HEK293 (cell line): ENCODE measurements around the gene KCNH5.

Experiments
- CTCF ChIA-PET: fragments of 350-600 bp; formaldehyde crosslinking; extraction: SDS; loops from one replicate; lab custom pipeline; 2021; ENCODE audit warnings: antibody characterized with exemption; lab: Yijun Ruan, JAX
- POLR2A ChIA-PET: fragments of 300-600 bp; formaldehyde crosslinking; extraction: SDS; loops from one replicate; lab custom pipeline; 2020; ENCODE audit warnings: antibody characterized with exemption, inconsistent platforms; lab: Yijun Ruan, JAX
- H3K27ac ChIP-seq: fragments of 200-500 bp; sonication (Bioruptor generic); 2 replicates; pipeline ENCODE4 v1.5.1; 2014; ENCODE audit warnings: low read depth, low read length, control low read depth, inconsistent platforms; ENCODE audit errors: extremely low read depth
- H3K36me3 ChIP-seq, 2 experiments: fragments of 200-500 bp in 1 of 2; sonication (Bioruptor generic) in 1 of 2; 1 replicate in 1 of 2; 2 replicates in 1 of 2; pipeline ENCODE4 v1.5.1; 2014 to 2017; ENCODE audit warnings: inconsistent platforms in 2 of 2, low read length in 2 of 2; ENCODE audit not compliant: control insufficient read depth in 2 of 2, insufficient read depth in 1 of 2
- H3K4me1 ChIP-seq: fragments of 200-500 bp; sonication (Bioruptor generic); 2 replicates; pipeline ENCODE4 v1.5.1; 2014; ENCODE audit warnings: mild to moderate bottlenecking, low read length, inconsistent platforms; ENCODE audit not compliant: control insufficient read depth, insufficient read depth
- H3K4me3 ChIP-seq: 2 replicates; pipeline ENCODE4 v1.5.1; 2011; ENCODE audit warnings: low read depth, mild to moderate bottlenecking, control low read depth, low read length, moderate library complexity
- H3K9me3 ChIP-seq: fragments of 200-500 bp; sonication (Bioruptor generic); 2 replicates; pipeline ENCODE4 v1.5.1; 2014; ENCODE audit warnings: low read depth, low read length, inconsistent platforms; ENCODE audit not compliant: control insufficient read depth, insufficient read depth
- KLF8 ChIP-seq: fragments of 450-650 bp; formaldehyde crosslinking; IDR thresholded peaks from 2 replicates; pipeline ENCODE4 v1.5.1; 2016; ENCODE audit warnings: missing biosample characterization, missing genetic modification characterization
- SP3 ChIP-seq: fragments of 450-650 bp; formaldehyde crosslinking; IDR thresholded peaks from 2 replicates; pipeline ENCODE4 v1.5.1; 2016; ENCODE audit warnings: missing biosample characterization, missing genetic modification characterization
- SP7 ChIP-seq: fragments of 450-650 bp; formaldehyde crosslinking; IDR thresholded peaks from 2 replicates; pipeline ENCODE4 v1.5.1; 2016; ENCODE audit warnings: missing biosample characterization, missing genetic modification characterization
- ZBTB8A ChIP-seq: fragments of 450-650 bp; formaldehyde crosslinking; IDR thresholded peaks from 2 replicates; pipeline ENCODE4 v1.5.1; 2016; ENCODE audit warnings: missing biosample characterization, missing genetic modification characterization
- ZNF10 ChIP-seq: fragments of 450-650 bp; formaldehyde crosslinking; IDR thresholded peaks from 2 replicates; pipeline ENCODE4 v1.5.1; 2017; ENCODE audit warnings: missing biosample characterization, missing genetic modification characterization
- ZNF157 ChIP-seq: fragments of 450-650 bp; formaldehyde crosslinking; IDR thresholded peaks from 2 replicates; pipeline ENCODE4 v1.5.1; 2016; ENCODE audit warnings: missing biosample characterization, missing genetic modification characterization
- ZNF169 ChIP-seq: fragments of 450-650 bp; formaldehyde crosslinking; IDR thresholded peaks from 2 replicates; pipeline ENCODE4 v1.5.1; 2016; ENCODE audit warnings: missing biosample characterization, missing genetic modification characterization
- ZNF174 ChIP-seq: fragments of 450-650 bp; formaldehyde crosslinking; IDR thresholded peaks from 2 replicates; pipeline ENCODE4 v1.5.0; 2017; ENCODE audit warnings: missing biosample characterization, mild to moderate bottlenecking, missing genetic modification characterization
- ZNF175 ChIP-seq: fragments of 450-650 bp; formaldehyde crosslinking; IDR thresholded peaks from 2 replicates; pipeline ENCODE4 v1.5.1; 2016; ENCODE audit warnings: missing biosample characterization, missing genetic modification characterization
- ZNF248 ChIP-seq: fragments of 450-650 bp; formaldehyde crosslinking; IDR thresholded peaks from 2 replicates; pipeline ENCODE4 v1.5.1; 2017; ENCODE audit warnings: missing biosample characterization, missing genetic modification characterization
- ZNF354C ChIP-seq: fragments of 450-650 bp; formaldehyde crosslinking; IDR thresholded peaks from 2 replicates; pipeline ENCODE4 v1.5.1; 2016; ENCODE audit warnings: missing biosample characterization, missing genetic modification characterization, low read depth, borderline replicate concordance
- ZNF37A ChIP-seq: fragments of 450-650 bp; IDR thresholded peaks from 2 replicates; pipeline ENCODE4 v1.5.1; 2018; ENCODE audit warnings: missing biosample characterization, missing genetic modification characterization
- ZNF426 ChIP-seq: fragments of 450-650 bp; formaldehyde crosslinking; IDR thresholded peaks from 2 replicates; pipeline ENCODE4 v1.5.1; 2017; ENCODE audit warnings: missing biosample characterization, missing genetic modification characterization, mild to moderate bottlenecking, inconsistent platforms, moderate library complexity
- ZNF521 ChIP-seq: fragments of 450-650 bp; formaldehyde crosslinking; IDR thresholded peaks from 2 replicates; pipeline ENCODE4 v1.5.1; 2017; ENCODE audit warnings: missing biosample characterization, mild to moderate bottlenecking, missing genetic modification characterization
- ZNF544 ChIP-seq: fragments of 450-650 bp; formaldehyde crosslinking; IDR thresholded peaks from 2 replicates; pipeline ENCODE4 v1.5.0; 2017; ENCODE audit warnings: missing biosample characterization, missing genetic modification characterization
- ZNF623 ChIP-seq: fragments of 450-650 bp; formaldehyde crosslinking; IDR thresholded peaks from 2 replicates; pipeline ENCODE4 v1.5.1; 2016; ENCODE audit warnings: missing biosample characterization, missing genetic modification characterization
- ZNF654 ChIP-seq: fragments of 450-650 bp; formaldehyde crosslinking; IDR thresholded peaks from 2 replicates; pipeline ENCODE4 v1.5.1; 2016; ENCODE audit warnings: low read depth, missing biosample characterization, missing genetic modification characterization
- TF ChIP-seq, protein P1 (sequence below): fragments of 450-650 bp; formaldehyde crosslinking; IDR thresholded peaks from 2 replicates; pipeline ENCODE4 v1.5.1; 2016; ENCODE audit warnings: missing biosample characterization, missing genetic modification characterization, low read depth
- TF ChIP-seq, protein P2 (sequence below): fragments of 450-650 bp; formaldehyde crosslinking; IDR thresholded peaks from 2 replicates; pipeline ENCODE4 v1.5.0; 2017; ENCODE audit warnings: missing biosample characterization, missing genetic modification characterization, borderline replicate concordance
- TF ChIP-seq, protein P3 (sequence below): fragments of 450-650 bp; formaldehyde crosslinking; IDR thresholded peaks from 2 replicates; pipeline ENCODE4 v1.5.1; 2016; ENCODE audit warnings: missing biosample characterization, missing genetic modification characterization
- TF ChIP-seq, protein P4 (sequence below): fragments of 450-650 bp; formaldehyde crosslinking; IDR thresholded peaks from 2 replicates; pipeline ENCODE4; 2016; ENCODE audit warnings: missing biosample characterization, missing genetic modification characterization
- TF ChIP-seq, protein P5 (sequence below): fragments of 450-650 bp; formaldehyde crosslinking; IDR thresholded peaks from 2 replicates; pipeline ENCODE4 v1.5.1; 2016; ENCODE audit warnings: missing biosample characterization, missing genetic modification characterization

The KCNH5 gene

DNA sequence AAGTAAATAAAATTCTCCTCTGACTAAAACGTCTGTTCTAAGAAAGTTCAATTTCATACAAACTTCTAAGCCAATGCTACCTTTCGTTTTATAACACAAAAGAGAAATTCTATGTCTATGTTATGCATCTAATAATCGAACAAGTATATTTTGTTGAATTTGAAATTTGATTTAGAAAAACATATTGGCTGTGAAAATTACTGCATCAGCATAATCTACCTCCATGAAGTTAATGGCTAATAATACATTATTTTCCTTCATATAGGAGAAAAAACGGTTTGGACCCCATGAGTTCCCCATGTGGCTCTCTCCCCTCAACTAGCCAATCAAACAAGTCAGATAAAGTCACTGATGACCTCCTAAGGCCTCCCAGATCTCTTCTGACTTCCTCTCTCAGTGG, 106.5 kb downstream of the KCNH5 start:
- CTCF ChIA-PET, result no interaction called here
- TF ChIP-seq ZNF426 (no peak), ZNF169 (no peak), ZNF521 (tag by site-specific recombination) (no peak), ZNF37A (tag by site-specific recombination) (no peak), ZNF654 (tag by site-specific recombination) (no peak), SP7 (tag by site-specific recombination) (no peak), KLF8 (tag by site-specific recombination) (no peak), ZNF175 (no peak), ZNF623 (tag by site-specific recombination) (no peak)
- TF ChIP-seq, protein P1, sequence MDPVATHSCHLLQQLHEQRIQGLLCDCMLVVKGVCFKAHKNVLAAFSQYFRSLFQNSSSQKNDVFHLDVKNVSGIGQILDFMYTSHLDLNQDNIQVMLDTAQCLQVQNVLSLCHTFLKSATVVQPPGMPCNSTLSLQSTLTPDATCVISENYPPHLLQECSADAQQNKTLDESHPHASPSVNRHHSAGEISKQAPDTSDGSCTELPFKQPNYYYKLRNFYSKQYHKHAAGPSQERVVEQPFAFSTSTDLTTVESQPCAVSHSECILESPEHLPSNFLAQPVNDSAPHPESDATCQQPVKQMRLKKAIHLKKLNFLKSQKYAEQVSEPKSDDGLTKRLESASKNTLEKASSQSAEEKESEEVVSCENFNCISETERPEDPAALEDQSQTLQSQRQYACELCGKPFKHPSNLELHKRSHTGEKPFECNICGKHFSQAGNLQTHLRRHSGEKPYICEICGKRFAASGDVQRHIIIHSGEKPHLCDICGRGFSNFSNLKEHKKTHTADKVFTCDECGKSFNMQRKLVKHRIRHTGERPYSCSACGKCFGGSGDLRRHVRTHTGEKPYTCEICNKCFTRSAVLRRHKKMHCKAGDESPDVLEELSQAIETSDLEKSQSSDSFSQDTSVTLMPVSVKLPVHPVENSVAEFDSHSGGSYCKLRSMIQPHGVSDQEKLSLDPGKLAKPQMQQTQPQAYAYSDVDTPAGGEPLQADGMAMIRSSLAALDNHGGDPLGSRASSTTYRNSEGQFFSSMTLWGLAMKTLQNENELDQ (tag by site-specific recombination), result no peak
- TF ChIP-seq, all 188 proteins: peak for 0
- POLR2A ChIA-PET, result no interaction called here

DNA sequence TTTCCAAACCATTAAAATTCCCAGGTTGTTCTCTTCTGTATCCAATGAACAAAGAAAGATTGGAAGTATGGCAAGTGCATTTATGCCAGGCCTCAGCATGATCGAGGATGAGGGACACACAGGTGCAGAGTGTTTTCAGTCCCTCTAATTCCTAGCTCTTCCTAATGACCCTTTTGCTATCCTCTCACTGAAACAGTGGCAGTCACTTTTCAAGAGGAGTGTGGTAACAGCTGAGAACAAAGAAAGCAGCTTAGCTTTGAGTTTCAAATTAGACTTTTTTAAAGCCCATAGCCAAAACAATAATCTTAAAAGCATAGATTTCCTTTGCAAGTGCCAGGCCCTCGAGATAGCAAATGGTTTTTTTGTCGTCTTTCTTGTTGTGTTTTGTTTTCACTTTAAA, 110.8 kb downstream of the KCNH5 start:
- Histone ChIP-seq H3K27ac (no peak overlapping the region), H3K4me1 (no peaks in the 10 kb centered on the region), H3K36me3 (no peaks in the 10 kb centered on the region), H3K9me3 (no peaks in the 10 kb centered on the region), H3K4me3 (no peak overlapping the region)
- POLR2A ChIA-PET, result no interaction called here
- CTCF ChIA-PET, result no interaction called here
- TF ChIP-seq ZNF544 (tag by site-specific recombination) (no peak), ZNF157 (tag by site-specific recombination) (no peak), ZNF10 (tag by site-specific recombination) (no peak), SP3 (tag by site-specific recombination) (no peak), ZNF174 (tag by site-specific recombination) (no peak), ZNF354C (no peak), ZNF623 (tag by site-specific recombination) (no peak), ZBTB8A (tag by site-specific recombination) (no peak), ZNF248 (no peak)
- TF ChIP-seq, protein P2, sequence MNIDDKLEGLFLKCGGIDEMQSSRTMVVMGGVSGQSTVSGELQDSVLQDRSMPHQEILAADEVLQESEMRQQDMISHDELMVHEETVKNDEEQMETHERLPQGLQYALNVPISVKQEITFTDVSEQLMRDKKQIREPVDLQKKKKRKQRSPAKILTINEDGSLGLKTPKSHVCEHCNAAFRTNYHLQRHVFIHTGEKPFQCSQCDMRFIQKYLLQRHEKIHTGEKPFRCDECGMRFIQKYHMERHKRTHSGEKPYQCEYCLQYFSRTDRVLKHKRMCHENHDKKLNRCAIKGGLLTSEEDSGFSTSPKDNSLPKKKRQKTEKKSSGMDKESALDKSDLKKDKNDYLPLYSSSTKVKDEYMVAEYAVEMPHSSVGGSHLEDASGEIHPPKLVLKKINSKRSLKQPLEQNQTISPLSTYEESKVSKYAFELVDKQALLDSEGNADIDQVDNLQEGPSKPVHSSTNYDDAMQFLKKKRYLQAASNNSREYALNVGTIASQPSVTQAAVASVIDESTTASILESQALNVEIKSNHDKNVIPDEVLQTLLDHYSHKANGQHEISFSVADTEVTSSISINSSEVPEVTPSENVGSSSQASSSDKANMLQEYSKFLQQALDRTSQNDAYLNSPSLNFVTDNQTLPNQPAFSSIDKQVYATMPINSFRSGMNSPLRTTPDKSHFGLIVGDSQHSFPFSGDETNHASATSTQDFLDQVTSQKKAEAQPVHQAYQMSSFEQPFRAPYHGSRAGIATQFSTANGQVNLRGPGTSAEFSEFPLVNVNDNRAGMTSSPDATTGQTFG (tag by site-specific recombination), result no peak
- TF ChIP-seq, protein P3, sequence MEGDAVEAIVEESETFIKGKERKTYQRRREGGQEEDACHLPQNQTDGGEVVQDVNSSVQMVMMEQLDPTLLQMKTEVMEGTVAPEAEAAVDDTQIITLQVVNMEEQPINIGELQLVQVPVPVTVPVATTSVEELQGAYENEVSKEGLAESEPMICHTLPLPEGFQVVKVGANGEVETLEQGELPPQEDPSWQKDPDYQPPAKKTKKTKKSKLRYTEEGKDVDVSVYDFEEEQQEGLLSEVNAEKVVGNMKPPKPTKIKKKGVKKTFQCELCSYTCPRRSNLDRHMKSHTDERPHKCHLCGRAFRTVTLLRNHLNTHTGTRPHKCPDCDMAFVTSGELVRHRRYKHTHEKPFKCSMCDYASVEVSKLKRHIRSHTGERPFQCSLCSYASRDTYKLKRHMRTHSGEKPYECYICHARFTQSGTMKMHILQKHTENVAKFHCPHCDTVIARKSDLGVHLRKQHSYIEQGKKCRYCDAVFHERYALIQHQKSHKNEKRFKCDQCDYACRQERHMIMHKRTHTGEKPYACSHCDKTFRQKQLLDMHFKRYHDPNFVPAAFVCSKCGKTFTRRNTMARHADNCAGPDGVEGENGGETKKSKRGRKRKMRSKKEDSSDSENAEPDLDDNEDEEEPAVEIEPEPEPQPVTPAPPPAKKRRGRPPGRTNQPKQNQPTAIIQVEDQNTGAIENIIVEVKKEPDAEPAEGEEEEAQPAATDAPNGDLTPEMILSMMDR, result no peak
- TF ChIP-seq, protein P4, sequence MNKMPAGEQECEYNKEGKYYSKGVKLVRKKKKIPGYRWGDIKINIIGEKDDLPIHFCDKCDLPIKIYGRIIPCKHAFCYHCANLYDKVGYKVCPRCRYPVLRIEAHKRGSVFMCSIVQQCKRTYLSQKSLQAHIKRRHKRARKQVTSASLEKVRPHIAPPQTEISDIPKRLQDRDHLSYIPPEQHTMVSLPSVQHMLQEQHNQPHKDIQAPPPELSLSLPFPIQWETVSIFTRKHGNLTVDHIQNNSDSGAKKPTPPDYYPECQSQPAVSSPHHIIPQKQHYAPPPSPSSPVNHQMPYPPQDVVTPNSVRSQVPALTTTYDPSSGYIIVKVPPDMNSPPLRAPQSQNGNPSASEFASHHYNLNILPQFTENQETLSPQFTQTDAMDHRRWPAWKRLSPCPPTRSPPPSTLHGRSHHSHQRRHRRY (tag by site-specific recombination), result no peak
- TF ChIP-seq, protein P5, sequence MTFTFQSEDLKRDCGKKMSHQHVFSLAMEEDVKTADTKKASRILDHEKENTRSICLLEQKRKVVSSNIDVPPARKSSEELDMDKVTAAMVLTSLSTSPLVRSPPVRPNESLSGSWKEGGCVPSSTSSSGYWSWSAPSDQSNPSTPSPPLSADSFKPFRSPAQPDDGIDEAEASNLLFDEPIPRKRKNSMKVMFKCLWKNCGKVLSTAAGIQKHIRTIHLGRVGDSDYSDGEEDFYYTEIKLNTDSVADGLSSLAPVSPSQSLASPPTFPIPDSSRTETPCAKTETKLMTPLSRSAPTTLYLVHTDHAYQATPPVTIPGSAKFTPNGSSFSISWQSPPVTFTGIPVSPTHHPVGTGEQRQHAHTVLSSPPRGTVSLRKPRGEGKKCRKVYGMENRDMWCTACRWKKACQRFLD, result no peak

More for the DNA sequence above, 106.5 kb downstream of the KCNH5 start:
- Histone ChIP-seq H3K36me3 (no peaks in the 10 kb centered on the region), H3K9me3 (no peaks in the 10 kb centered on the region), H3K27ac (no peak overlapping the region), H3K4me3 (no peak overlapping the region), H3K4me1 (no peaks in the 10 kb centered on the region)
